ACC112 (cell line): Measurements from ENCODE around the gene POLR2F.

Experiments
- H2AFZ ChIP-seq: fragments of 200-600 bp; sonication (generic); one replicate; pipeline ENCODE4 v1.6.0; 2017; ENCODE audit warnings: antibody characterized with exemption, low read length; ENCODE audit not compliant: unreplicated experiment
- H3K27ac ChIP-seq: fragments of 200-600 bp; sonication (generic); 2 replicates; pipeline ENCODE4 v1.5.1; 2014; ENCODE audit warnings: low read depth, mild to moderate bottlenecking, antibody characterized with exemption, low read length, moderate library complexity
- H3K27me3 ChIP-seq: fragments of 200-600 bp; sonication (generic); 2 replicates; pipeline ENCODE4 v1.6.1; 2014; ENCODE audit warnings: mild to moderate bottlenecking, antibody characterized with exemption, low read length, moderate library complexity, mixed read lengths; ENCODE audit not compliant: insufficient read depth
- H3K36me3 ChIP-seq: fragments of 200-600 bp; sonication (generic); 2 replicates; pipeline ENCODE4 v1.6.1; 2016; ENCODE audit warnings: mild to moderate bottlenecking, antibody characterized with exemption, low read length, moderate library complexity, mixed read lengths; ENCODE audit not compliant: insufficient read depth
- H3K4me1 ChIP-seq: fragments of 200-600 bp; sonication (generic); one replicate; pipeline ENCODE4 v1.6.1; 2016; ENCODE audit warnings: low read length, mixed read lengths; ENCODE audit not compliant: insufficient read depth, unreplicated experiment, control insufficient read depth
- H3K4me3 ChIP-seq: fragments of 200-600 bp; sonication (generic); 2 replicates; pipeline ENCODE4 v1.5.1; 2014; ENCODE audit warnings: mild to moderate bottlenecking, low read depth, low read length
- H3K79me2 ChIP-seq: fragments of 200-600 bp; sonication (generic); one replicate; pipeline ENCODE4 v1.6.0; 2016; ENCODE audit warnings: low read length; ENCODE audit not compliant: control insufficient read depth, unreplicated experiment, insufficient read depth

The POLR2F gene

DNA sequence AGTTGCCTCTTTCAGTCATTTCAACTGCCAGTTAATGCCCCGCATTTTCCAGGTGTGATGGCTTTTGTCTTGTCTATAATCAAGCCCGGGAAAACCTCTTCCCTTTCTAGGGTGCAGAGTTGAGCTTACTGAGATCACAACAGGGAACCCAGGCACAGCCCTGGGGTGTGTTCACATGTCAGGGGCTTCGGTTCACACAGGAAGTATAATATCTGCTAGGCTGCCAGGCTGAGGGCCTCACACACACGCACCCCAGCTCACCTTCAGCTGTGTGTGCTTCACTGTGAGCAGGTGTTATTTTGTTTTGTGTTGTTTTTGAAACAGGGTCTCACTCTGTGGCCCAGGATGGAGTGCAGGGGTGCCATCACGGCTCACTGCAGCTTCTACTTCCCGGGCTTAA, 40.5 kb downstream of the POLR2F start:
- Histone ChIP-seq H3K27ac (no peak overlapping the region), H3K27me3 (no peaks in the 10 kb centered on the region), H2AFZ (no peak overlapping the region), H3K4me1 (no peaks in the 10 kb centered on the region), H3K36me3 (no peaks in the 10 kb centered on the region), H3K79me2 (no peaks in the 10 kb centered on the region), H3K4me3 (no peak overlapping the region)

DNA sequence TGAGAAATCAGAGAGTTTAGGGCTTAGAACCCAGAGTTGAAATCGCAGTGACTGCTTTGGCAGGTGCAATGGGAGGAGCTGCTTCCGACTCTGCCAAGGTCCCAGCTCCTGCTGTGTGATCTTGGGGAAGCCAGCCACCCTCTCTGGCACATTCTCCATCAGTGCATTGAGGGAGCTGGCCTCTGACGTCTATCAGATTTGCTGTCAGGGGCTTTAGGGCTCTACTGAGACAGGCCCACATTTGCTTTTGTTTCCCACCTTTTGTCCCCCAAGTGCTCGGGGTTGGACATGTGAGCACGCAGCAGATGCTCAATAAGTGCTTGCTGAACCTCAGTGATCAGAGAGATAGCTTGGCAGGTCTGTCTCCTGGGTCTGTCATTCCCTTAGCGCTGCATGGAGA, 41.5 kb downstream of the POLR2F start:
- H3K79me2 ChIP-seq: no peaks in the 10 kb centered on the region
- H3K27ac ChIP-seq: no peak overlapping the region
- peaks cover 8% of the 10 kb centered on the region for H3K4me1 ChIP-seq
- H2AFZ ChIP-seq: no peak overlapping the region
- no peaks in the 10 kb centered on the region for H3K27me3 ChIP-seq
- no peaks in the 10 kb centered on the region for H3K36me3 ChIP-seq
- no peak overlapping the region for H3K4me3 ChIP-seq

DNA sequence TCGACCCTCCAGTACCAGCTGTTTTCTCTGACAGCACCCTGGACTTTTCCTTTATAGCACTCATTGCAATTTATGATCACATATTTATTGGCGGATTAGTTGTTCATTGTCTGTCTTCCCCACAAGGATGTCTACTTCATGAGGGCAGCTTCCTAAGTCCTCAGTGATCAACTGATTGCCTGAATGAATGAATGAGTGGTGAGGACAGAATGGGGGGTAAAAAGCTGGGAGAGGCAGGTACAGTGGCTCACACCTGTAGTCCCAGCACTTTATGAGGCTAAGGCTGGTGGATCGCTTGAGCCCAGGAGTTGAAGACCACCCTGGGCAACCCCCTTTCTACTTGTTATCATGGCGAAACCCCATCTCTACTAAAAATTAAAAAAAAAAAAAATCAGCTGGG, 42.0 kb downstream of the POLR2F start:
- Histone ChIP-seq H3K36me3 (no peaks in the 10 kb centered on the region), H3K27me3 (no peaks in the 10 kb centered on the region), H3K79me2 (no peaks in the 10 kb centered on the region), H2AFZ (no peak overlapping the region), H3K4me1 (peaks cover 12% of the 10 kb centered on the region), H3K4me3 (no peak overlapping the region), H3K27ac (no peak overlapping the region)

DNA sequence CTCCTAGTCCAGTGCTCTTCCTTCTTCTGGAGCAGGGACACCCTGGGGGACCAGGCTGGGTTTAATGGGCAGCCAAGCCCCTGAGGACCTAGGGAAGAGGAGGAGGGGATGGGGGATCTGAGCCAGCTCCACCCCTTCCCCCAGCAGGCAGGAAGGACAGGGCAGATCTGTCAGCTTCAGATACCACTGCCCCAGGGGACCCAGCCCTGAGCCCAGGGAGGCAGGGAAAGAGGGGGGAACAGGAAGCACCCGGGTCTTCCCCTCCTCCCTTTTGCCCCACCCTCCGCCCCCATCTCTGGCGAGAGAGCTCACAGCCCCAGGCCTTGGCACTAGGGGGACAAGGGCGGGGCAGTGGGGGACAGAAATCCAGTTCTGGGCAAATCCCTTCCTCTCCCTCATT, 42.6 kb downstream of the POLR2F start:
- no peak overlapping the region for H3K27ac ChIP-seq
- H3K4me3 ChIP-seq: no peak overlapping the region
- H3K27me3 ChIP-seq: no peaks in the 10 kb centered on the region
- H2AFZ ChIP-seq: no peak overlapping the region
- no peaks in the 10 kb centered on the region for H3K36me3 ChIP-seq
- H3K4me1 ChIP-seq: peaks cover 12% of the 10 kb centered on the region
- H3K79me2 ChIP-seq: no peaks in the 10 kb centered on the region

DNA sequence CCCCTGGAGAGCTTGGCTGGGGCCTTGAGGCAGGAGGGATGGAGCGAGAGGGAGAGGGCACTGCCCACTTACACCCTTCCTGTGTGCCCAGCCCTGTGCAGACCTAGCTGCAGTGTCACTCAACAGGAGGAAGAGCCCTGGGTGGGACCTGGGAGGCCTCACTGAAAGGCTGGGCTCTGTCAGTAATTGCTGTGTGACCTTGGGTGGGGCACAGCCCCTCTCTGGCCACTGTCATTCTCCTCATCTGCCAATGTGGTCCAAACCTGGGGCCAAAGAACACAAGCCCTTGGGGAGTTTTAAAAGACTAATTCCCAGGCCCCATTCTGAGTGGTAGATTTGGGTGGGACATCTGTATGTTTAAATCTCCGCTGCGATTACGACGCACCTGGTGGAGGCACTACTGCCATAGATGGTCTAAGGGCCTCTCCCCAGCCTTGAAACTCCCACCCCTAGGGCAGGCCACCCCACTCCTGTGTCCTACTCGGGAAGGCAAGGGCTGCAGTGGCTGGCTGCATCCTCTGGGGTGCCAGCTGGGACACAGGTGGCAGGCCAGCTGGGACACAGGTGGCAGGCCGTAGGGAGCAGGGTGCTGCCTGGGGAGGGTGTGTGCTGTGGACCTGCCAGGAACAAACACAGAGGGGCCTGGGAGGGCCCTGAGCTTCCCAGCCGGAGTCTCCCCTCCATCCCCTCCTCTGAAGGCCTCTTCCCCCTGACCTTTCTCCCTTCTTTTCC, 43.2 kb downstream of the POLR2F start:
- no peaks in the 10 kb centered on the region for H3K36me3 ChIP-seq
- H3K27ac ChIP-seq: no peak overlapping the region
- H3K79me2 ChIP-seq: no peaks in the 10 kb centered on the region
- H2AFZ ChIP-seq: no peak overlapping the region
- no peaks in the 10 kb centered on the region for H3K27me3 ChIP-seq
- no peak overlapping the region for H3K4me3 ChIP-seq
- H3K4me1 ChIP-seq: peaks cover 12% of the 10 kb centered on the region

DNA sequence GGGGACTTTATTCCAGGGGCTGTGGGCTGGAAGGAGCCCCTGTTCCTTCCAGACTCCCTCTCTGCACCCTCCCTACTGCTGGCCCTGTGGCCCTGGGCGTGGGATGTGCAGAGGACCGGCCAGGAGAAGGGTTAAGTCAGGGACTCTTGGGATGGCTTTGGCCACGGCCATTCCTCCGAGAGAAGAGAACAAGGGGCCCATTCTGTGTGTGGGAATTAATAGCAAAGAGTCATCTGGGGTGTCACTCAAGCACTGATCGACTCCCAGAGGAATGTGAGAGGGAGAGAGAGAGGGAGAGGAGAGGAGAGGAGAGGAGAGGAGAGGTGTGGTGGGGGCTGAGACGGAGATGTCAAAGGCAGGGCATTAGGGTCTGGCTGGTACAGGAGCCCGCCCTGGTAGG, 45.0 kb downstream of the POLR2F start:
- H3K36me3 ChIP-seq: no peaks in the 10 kb centered on the region
- H3K4me3 ChIP-seq: no peak overlapping the region
- no peaks in the 10 kb centered on the region for H3K79me2 ChIP-seq
- H2AFZ ChIP-seq: no peak overlapping the region
- H3K4me1 ChIP-seq: peaks cover 12% of the 10 kb centered on the region
- no peaks in the 10 kb centered on the region for H3K27me3 ChIP-seq
- no peak overlapping the region for H3K27ac ChIP-seq

DNA sequence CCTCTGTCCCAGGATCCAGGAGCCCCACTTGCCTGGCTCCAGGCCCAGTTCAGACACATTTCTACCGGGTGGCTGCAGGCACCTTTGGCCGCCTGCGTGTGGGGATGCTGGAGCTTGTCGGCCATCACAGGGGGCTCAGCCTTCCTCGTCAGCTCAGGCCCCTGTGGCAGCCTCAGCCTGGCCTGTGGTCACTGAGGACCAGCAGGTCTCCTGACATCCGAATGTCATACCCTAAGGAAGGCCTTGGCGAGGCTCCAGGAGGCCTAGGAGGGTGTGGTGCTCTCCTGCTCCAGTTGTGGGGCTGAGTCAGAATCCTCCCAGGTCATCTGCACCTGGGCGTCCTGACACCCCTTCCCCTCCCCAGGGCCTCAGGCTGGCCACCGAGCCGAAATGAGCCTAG, 45.7 kb downstream of the POLR2F start:
- H3K27me3 ChIP-seq: no peaks in the 10 kb centered on the region

DNA sequence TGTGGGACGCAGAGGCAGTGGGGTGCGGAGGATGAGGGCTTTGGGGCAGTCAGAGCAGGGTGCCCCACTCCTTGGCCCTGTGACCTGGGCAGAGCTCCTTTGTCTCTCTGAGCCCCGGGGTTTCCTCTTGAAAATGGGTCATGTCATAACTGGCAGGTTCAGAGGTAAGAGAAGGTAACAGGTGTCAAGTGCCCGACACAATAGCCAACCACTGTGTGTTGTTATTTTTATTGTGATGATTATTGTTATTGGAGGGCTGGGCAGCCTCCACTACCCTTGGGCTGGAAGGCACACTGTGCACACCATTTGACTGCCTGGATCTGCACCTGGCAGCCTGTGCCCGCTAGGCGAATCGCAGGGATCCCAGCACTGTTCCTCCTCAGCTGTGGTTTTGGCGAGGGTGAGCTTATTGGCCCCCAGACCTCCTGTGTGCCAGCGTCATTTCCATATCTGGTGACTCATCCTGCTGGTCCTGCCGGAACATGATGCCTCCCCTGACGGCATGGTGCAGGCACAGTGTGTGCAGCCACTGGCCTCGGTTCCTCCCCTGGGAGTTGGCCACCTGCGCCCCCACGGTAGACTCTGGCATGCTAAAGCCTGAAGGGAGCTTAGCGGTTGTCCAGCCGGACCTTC, 46.3 kb downstream of the POLR2F start:
- H3K4me1 ChIP-seq: peaks cover 12% of the 10 kb centered on the region
- H3K4me3 ChIP-seq: no peak overlapping the region
- no peak overlapping the region for H2AFZ ChIP-seq
- no peaks in the 10 kb centered on the region for H3K79me2 ChIP-seq
- no peaks in the 10 kb centered on the region for H3K27me3 ChIP-seq
- H3K36me3 ChIP-seq: no peaks in the 10 kb centered on the region
- H3K27ac ChIP-seq: no peak overlapping the region

More for the DNA sequence above, 45.7 kb downstream of the POLR2F start:
- H3K36me3 ChIP-seq: no peaks in the 10 kb centered on the region
- H3K4me1 ChIP-seq: peaks cover 12% of the 10 kb centered on the region
- no peak overlapping the region for H2AFZ ChIP-seq
- H3K27ac ChIP-seq: no peak overlapping the region
- no peak overlapping the region for H3K4me3 ChIP-seq
- no peaks in the 10 kb centered on the region for H3K79me2 ChIP-seq

DNA sequence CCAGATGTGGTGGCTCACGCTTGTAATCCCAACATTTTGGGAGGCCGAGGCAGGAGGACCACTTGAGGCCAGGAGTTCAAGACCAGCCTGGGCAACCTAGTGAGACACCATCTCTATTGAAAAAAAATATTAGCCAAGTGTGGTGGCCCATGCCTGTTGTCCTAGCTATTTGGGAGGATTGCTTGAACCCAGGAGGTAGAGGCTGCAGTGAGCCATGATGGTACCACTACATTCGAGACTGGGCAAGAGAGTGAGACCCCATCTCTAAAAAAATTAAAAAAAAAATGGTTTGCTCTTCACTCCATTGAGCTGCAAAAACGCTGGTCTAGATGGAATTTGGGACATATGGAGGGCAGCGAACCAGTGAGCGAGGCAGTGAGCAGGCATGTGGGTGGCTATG, 52.4 kb downstream of the POLR2F start:
- Histone ChIP-seq H3K27me3 (no peaks in the 10 kb centered on the region), H3K27ac (no peak overlapping the region), H3K4me3 (no peak overlapping the region), H3K79me2 (no peaks in the 10 kb centered on the region), H3K4me1 (no peaks in the 10 kb centered on the region), H3K36me3 (no peaks in the 10 kb centered on the region), H2AFZ (no peak overlapping the region)

DNA sequence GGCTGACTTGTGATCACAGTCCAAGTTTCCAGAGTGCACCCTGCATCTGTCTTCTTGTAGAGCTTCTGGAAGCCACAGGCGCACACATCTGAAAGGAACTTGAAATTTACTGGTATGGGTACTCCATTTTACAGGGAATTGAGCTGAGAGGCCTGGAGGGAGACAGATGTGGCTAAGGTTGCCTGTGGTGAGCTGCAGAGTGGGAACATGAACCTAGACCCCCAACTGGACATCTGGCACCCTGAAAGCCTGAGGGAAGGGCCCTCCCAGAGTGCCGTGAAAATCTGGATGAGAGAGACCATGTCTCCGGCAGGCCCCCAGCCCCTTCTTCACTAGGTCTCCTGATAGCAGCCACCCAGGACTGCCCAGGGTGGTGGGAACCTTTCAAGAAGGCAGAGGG, 53.4 kb downstream of the POLR2F start:
- no peaks in the 10 kb centered on the region for H3K36me3 ChIP-seq
- H2AFZ ChIP-seq: no peak overlapping the region

DNA sequence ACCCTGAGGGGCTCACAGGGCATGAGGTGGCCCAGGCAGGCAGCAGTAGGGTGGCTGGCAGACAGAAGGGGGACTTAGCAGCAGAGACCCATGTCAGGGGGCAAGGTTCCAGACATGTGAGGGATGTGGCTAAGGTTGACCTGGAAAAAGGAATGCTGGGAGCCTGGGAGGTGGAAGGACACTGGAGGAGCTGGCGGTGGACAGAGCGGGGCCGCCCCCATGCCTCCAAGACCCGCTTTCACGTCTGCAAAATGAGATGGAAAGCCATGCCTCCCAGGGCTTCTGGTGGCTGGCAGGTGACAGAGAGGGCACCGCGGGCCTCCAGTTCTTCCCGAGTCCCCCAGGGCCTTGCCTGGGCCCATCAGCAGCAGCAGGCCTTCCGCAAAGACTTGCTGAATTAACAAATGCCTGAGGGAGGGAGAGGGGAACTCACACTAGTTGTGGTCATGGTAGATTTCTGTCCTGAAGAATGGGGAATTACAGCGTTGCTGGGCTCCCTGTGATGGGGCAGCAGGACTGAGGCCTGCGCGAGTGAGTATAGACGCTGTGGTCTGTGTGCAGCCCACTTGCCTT, 53.9 kb downstream of the POLR2F start:
- Histone ChIP-seq H3K79me2 (no peaks in the 10 kb centered on the region), H3K27me3 (no peaks in the 10 kb centered on the region), H2AFZ (no peak overlapping the region)

More for the DNA sequence above, 53.4 kb downstream of the POLR2F start:
- no peaks in the 10 kb centered on the region for H3K4me1 ChIP-seq
- H3K4me3 ChIP-seq: no peak overlapping the region
- H3K27ac ChIP-seq: no peak overlapping the region
- no peaks in the 10 kb centered on the region for H3K27me3 ChIP-seq
- no peaks in the 10 kb centered on the region for H3K79me2 ChIP-seq

More for the DNA sequence above, 53.9 kb downstream of the POLR2F start:
- Histone ChIP-seq H3K4me1 (no peaks in the 10 kb centered on the region), H3K4me3 (no peak overlapping the region), H3K27ac (no peak overlapping the region), H3K36me3 (no peaks in the 10 kb centered on the region)
